K562 (cell line): ENCODE measurements around the gene ZFYVE1. TPM values are rescaled to one million over a fixed set of nuclear protein-coding genes. Genes with fewer than 3 reads are reported as not detected.

Experiments used
- CAMTA2 ChIP-seq: fragments of 250-450 bp; sonication (Bioruptor Pico); conservative IDR thresholded peaks from 2 replicates; pipeline ENCODE4 v1.5.1; 2022
- CCAR2 ChIP-seq: fragments of 200-400 bp; formaldehyde crosslinking; IDR thresholded peaks from 2 replicates; pipeline ENCODE4 v1.6.1; 2017; ENCODE audit warnings: mild to moderate bottlenecking, low read depth, low read length
- EGR1 ChIP-seq: fragments of 450-650 bp; conservative IDR thresholded peaks from 2 replicates; pipeline ENCODE4 v1.6.1; 2017; ENCODE audit warnings: mild to moderate bottlenecking
- GTF2E2 ChIP-seq: fragments of 200-800 bp; sonication (Bioruptor generic); IDR thresholded peaks from 2 replicates; pipeline ENCODE4 v1.6.1; 2016; ENCODE audit warnings: missing genetic modification characterization, missing compliant biosample characterization
- IRF2 ChIP-seq: sonication (generic); formaldehyde crosslinking; IDR thresholded peaks from 2 replicates; pipeline ENCODE4 v1.8.1; 2022; ENCODE audit warnings: mild to moderate bottlenecking, missing genetic modification reagents
- MED1 ChIP-seq: sonication (generic); formaldehyde crosslinking; IDR thresholded peaks from 2 replicates; pipeline ENCODE4 v1.8.1; 2023; ENCODE audit warnings: missing genetic modification reagents, borderline replicate concordance
- MLLT1 ChIP-seq, 2 experiments: fragments of 450-650 bp; IDR thresholded peaks; 2 replicates each; pipeline ENCODE4 v1.6.1; 2016
- MLX ChIP-seq, 2 experiments: fragments of 450-650 bp in 1 of 2; sonication (generic) in 1 of 2; formaldehyde crosslinking; conservative IDR thresholded peaks; 2 replicates each; pipeline versions ENCODE4 v1.4.0 to v1.8.1; 2020 to 2022; ENCODE audit warnings: mild to moderate bottlenecking in 1 of 2, missing genetic modification reagents in 1 of 2
- NFE2 ChIP-seq: IDR thresholded peaks from 2 replicates; pipeline ENCODE4 v1.6.1; 2014; ENCODE audit warnings: antibody characterized with exemption, low read depth
- PHF8 ChIP-seq: fragments of 200-600 bp; sonication (generic); IDR thresholded peaks from 2 replicates; pipeline ENCODE4 v1.6.1; 2012; ENCODE audit warnings: mixed run types, mild to moderate bottlenecking, inconsistent platforms, low read length, moderate library complexity, borderline replicate concordance
- SLC30A9 ChIP-seq: fragments of 250-450 bp; sonication (Bioruptor Pico); IDR thresholded peaks from 2 replicates; pipeline ENCODE4 v1.8.0; 2022; ENCODE audit warnings: mild to moderate bottlenecking, moderate library complexity
- SMC3 ChIP-seq: conservative IDR thresholded peaks from 2 replicates; pipeline ENCODE4 v1.6.1; 2011; ENCODE audit warnings: low read depth, low read length, improper control_type of control experiment; ENCODE audit not compliant: insufficient read depth
- SRF ChIP-seq, 2 experiments: fragments of 250-450, 450-650 bp in 1 of 2; sonication (Bioruptor Pico) in 1 of 2; sonication (generic) in 1 of 2; formaldehyde crosslinking; IDR thresholded peaks; 2 replicates each; pipeline versions ENCODE4 v1.5.0 to v1.5.1; 2020 to 2022; ENCODE audit warnings: mild to moderate bottlenecking in 1 of 2, missing genetic modification reagents in 1 of 2
- SRSF3 ChIP-seq: fragments of 200-400 bp; formaldehyde crosslinking; IDR thresholded peaks from 2 replicates; pipeline ENCODE4 v1.6.1; 2016; ENCODE audit warnings: mild to moderate bottlenecking, low read length, moderate library complexity; ENCODE audit not compliant: insufficient read depth
- STAT6 ChIP-seq: sonication (generic); formaldehyde crosslinking; IDR thresholded peaks from 2 replicates; pipeline ENCODE4 v1.8.1; 2023; ENCODE audit warnings: mild to moderate bottlenecking, missing genetic modification reagents
- TFAP4 ChIP-seq: sonication (generic); formaldehyde crosslinking; IDR thresholded peaks from 2 replicates; pipeline ENCODE4 v1.8.0; 2022; ENCODE audit warnings: missing genetic modification reagents, mild to moderate bottlenecking, moderate library complexity, borderline replicate concordance
- THAP12 ChIP-seq: fragments of 250-450 bp; sonication (Bioruptor Pico); IDR thresholded peaks from 2 replicates; pipeline ENCODE4 v1.9.0; 2021; ENCODE audit warnings: mild to moderate bottlenecking, inconsistent platforms
- ZBTB8A ChIP-seq: fragments of 450-650 bp; IDR thresholded peaks from 2 replicates; pipeline ENCODE4 v1.6.1; 2018; ENCODE audit warnings: mild to moderate bottlenecking, moderate library complexity; ENCODE audit not compliant: partially characterized antibody
- ZNF146 ChIP-seq: IDR thresholded peaks from one replicate; pipeline ENCODE4 v1.6.1; 2018; ENCODE audit warnings: missing compliant biosample characterization; ENCODE audit not compliant: unreplicated experiment
- polyA plus RNA-seq, 8 experiments: library from polyadenylated mRNA; depleted of rRNA in 4 of 8; stranded (reverse) in 5 of 8; unstranded in 3 of 8; fragments of >200 nt; fragmentation: Nextera tagmentation in 2 of 8; fragmentation: Illumina TruSeq in 1 of 8; extraction: Ambion mirVana in 2 of 8; extraction: Trizol in 1 of 8; gene quantifications; 2 replicates each; pipeline versions ENCODE4 v1.2.1 to v1.2.3, GENCODE V29; 2011 to 2014; ENCODE audit warnings: inconsistent platforms in 1 of 8, missing spikeins in 1 of 8
- total RNA-seq, 7 experiments: library from RNA; depleted of rRNA in 6 of 7; stranded (reverse); fragments of >200 nt in 6 of 7; fragmentation: Illumina TruSeq in 2 of 7; extraction: Trizol in 2 of 7; gene quantifications; 2 replicates each; pipeline versions ENCODE4 v1.2.1 to v1.2.3, GENCODE V29; 2011 to 2021; ENCODE audit warnings: low replicate concordance in 1 of 7

Gene ZFYVE1
- total and polyA plus RNA-seq, 9 of the 15 experiments (the other 6 are each of a cell fraction or from before 2014, with no cell fraction given), result 0.62 to 5.5 (median 3.4) TPM

GRCh38 chr14:73057944-73058223 lies 31.0 kb upstream of the ZFYVE1 start (continued):
- TF ChIP-seq SLC30A9, result no peak
- TF ChIP-seq CAMTA2 (CRISPR knock-in tag), result no peak
- no peak for TF ChIP-seq NFE2
- no peak for TF ChIP-seq ZNF146 (CRISPR knock-in tag)
- TF ChIP-seq GTF2E2, result no peak
- no peak; the same call in 1 of the 2 replicates for TF ChIP-seq PHF8
- TF ChIP-seq CCAR2, result no peak
- TF ChIP-seq SRF (CRISPR knock-in tag; IDR thresholded peaks at IDR 0.05), result 0 out of 4 replicates have a peak, but pooled peaks of 1 of the 2 experiments have one; percentile 7
- 0 out of 4 replicates have a peak, but pooled peaks of 1 of the 2 experiments have one; percentile 8 for TF ChIP-seq MLLT1 (IDR thresholded peaks at IDR 0.05)
- no peak for TF ChIP-seq IRF2
- TF ChIP-seq EGR1, result no peak
- no peak for TF ChIP-seq MED1 (CRISPR knock-in tag)
- no peak for TF ChIP-seq ZBTB8A
- no peak for TF ChIP-seq SMC3
- TF ChIP-seq THAP12 (CRISPR knock-in tag), result no peak
- TF ChIP-seq TFAP4, result no peak
- TF ChIP-seq SRSF3, result no peak
- 0 out of 4 replicates have a peak, but pooled peaks of 1 of the 2 experiments have one; percentile 39 for TF ChIP-seq MLX (CRISPR knock-in tag; conservative IDR thresholded peaks at IDR 0.05)
- TF ChIP-seq STAT6 (CRISPR knock-in tag), result no peak
